OCI-LY7 (cell line): Measurements from ENCODE around the gene PRTN3.

Source experiments
- CTCF ChIP-seq: fragments of 200-600 bp; sonication (generic); conservative IDR thresholded peaks from 2 replicates; pipeline ENCODE4 v1.5.1; 2014; ENCODE audit warnings: mild to moderate bottlenecking, antibody characterized with exemption, low read length, moderate library complexity, mixed read lengths
- EZH2phosphoT487 ChIP-seq: fragments of 200-600 bp; sonication (generic); IDR thresholded peaks from 2 replicates; pipeline ENCODE4 v1.6.1; 2018; ENCODE audit warnings: low read depth, borderline replicate concordance, mild to moderate bottlenecking, mixed run types, antibody characterized with exemption, low read length, moderate library complexity, mixed read lengths

GRCh38 chr19:848386-848921, 7.7 kb downstream of the PRTN3 start:
- TF ChIP-seq CTCF (no peak), EZH2phosphoT487 (no peak)
